ENCODE measurements around the gene MYL2. TPM values are rescaled to one million over a fixed set of nuclear protein-coding genes. Genes with fewer than 3 reads are reported as not detected.

The MYL2 gene
- total and polyA plus RNA-seq, 2 donors (not counting 1 experiment from before 2014, with no cell fraction given): 0.18 to 0.39 TPM

GRCh38 chr12:110919720-110920119 is 659 bp downstream of the MYL2 start:
- H3K4me2 ChIP-seq (replicated peaks; ENCODE audit: low read depth, low read length, poor library complexity, severe bottlenecking): no peak overlapping the region
- no peaks in the 10 kb centered on the region for H3K79me2 ChIP-seq (ENCODE audit: control insufficient read depth, insufficient read depth, low read length)
- DNase-seq (no peak), ATAC-seq (ENCODE audit: low read depth) (no peak)
- POLR2A ChIA-PET: no interaction called here
- Mint-ChIP-seq H3K27ac (no peak overlapping the region), H3K4me3 (no peak overlapping the region), H3K9me3 (ENCODE audit: insufficient read depth) (no peaks in the 10 kb centered on the region), H3K4me1 (peaks cover 11% of the 10 kb centered on the region), H3K27me3 (peaks cover 14% of the 10 kb centered on the region)
- H3K27ac ChIP-seq (ENCODE audit: low read length in 2 of 2): no peak overlapping the region
- CTCF ChIA-PET: no interaction called here
- H3K4me1 ChIP-seq (ENCODE audit: control insufficient read depth in 2 of 2, insufficient read depth in 2 of 2, low read length in 2 of 2): peaks cover under 1 to 3% of the 10 kb centered on the region in 2 donors
- no peak overlapping the region for H3K9ac ChIP-seq (ENCODE audit: low read length)
- TF ChIP-seq EZH2 (IDR thresholded peaks at IDR 0.05; ENCODE audit: borderline replicate concordance, insufficient read depth, low read depth, low read length, poor library complexity, severe bottlenecking) (no peak), CTCF (IDR thresholded peaks at IDR 0.05) (no peak)
- H3K36me3 ChIP-seq (replicated peaks in 1 of 2; ENCODE audit: control extremely low read depth in 1 of 2, control insufficient read depth in 1 of 2, extremely low read depth in 1 of 2, insufficient read depth in 2 of 2, low read length in 1 of 2): no peaks in the 10 kb centered on the region
- intact Hi-C loops (cut with micrococcal nuclease): no loop called here
- WGBS (ENCODE audit: insufficient coverage): 95% methylated on average over 4 of the region's 5 CpGs
- peaks cover 0 to 2% (median 0%) of the 10 kb centered on the region in 4 experiments for H3K27me3 ChIP-seq (replicated peaks in 1 of 4; ENCODE audit: control extremely low read depth in 1 of 4, control insufficient read depth in 3 of 4, insufficient read depth in 4 of 4, low read length in 3 of 4)
- no peak overlapping the region for H2AFZ ChIP-seq (ENCODE audit: insufficient read depth, low read depth, low read length, poor library complexity, severe bottlenecking)
- H3K4me3 ChIP-seq (ENCODE audit: control extremely low read depth in 1 of 5, extremely low read depth in 1 of 5, insufficient read depth in 1 of 5, low read depth in 2 of 5, low read length in 4 of 5): no peak overlapping the region
- no peaks in the 10 kb centered on the region for H4K20me1 ChIP-seq (ENCODE audit: control insufficient read depth, insufficient read depth, low read length, poor library complexity, severe bottlenecking)
- H3K9me3 ChIP-seq (ENCODE audit: control extremely low read depth in 1 of 3, control insufficient read depth in 2 of 3, insufficient read depth in 1 of 3, low read length in 2 of 3): no peaks in the 10 kb centered on the region

GRCh38 chr12:110917961-110918360 is 2.4 kb downstream of the MYL2 start:
- Mint-ChIP-seq H3K4me1 (peaks cover 26% of the 10 kb centered on the region), H3K27ac (no peak overlapping the region), H3K9me3 (ENCODE audit: insufficient read depth) (no peaks in the 10 kb centered on the region), H3K27me3 (peaks cover 8% of the 10 kb centered on the region), H3K4me3 (no peak overlapping the region)
- H4K20me1 ChIP-seq (ENCODE audit: control insufficient read depth, insufficient read depth, low read length, poor library complexity, severe bottlenecking): no peaks in the 10 kb centered on the region
- ChIA-PET CTCF (no interaction called here), POLR2A (no interaction called here)
- intact Hi-C loops (cut with micrococcal nuclease): no loop called here
- peaks cover 18 to 21% of the 10 kb centered on the region in 2 donors for H3K4me1 ChIP-seq (ENCODE audit: control insufficient read depth in 2 of 2, insufficient read depth in 2 of 2, low read length in 2 of 2)
- no peak overlapping the region for H3K4me3 ChIP-seq (ENCODE audit: control extremely low read depth in 1 of 5, extremely low read depth in 1 of 5, insufficient read depth in 1 of 5, low read depth in 2 of 5, low read length in 4 of 5)
- H3K36me3 ChIP-seq (replicated peaks in 1 of 2; ENCODE audit: control extremely low read depth in 1 of 2, control insufficient read depth in 1 of 2, extremely low read depth in 1 of 2, insufficient read depth in 2 of 2, low read length in 1 of 2): no peaks in the 10 kb centered on the region
- ATAC-seq (ENCODE audit: low read depth) (no peak), DNase-seq (no peak)
- H3K9ac ChIP-seq (ENCODE audit: low read length): no peak overlapping the region
- peaks cover 0 to 2% (median 0%) of the 10 kb centered on the region in 4 experiments for H3K27me3 ChIP-seq (replicated peaks in 1 of 4; ENCODE audit: control extremely low read depth in 1 of 4, control insufficient read depth in 3 of 4, insufficient read depth in 4 of 4, low read length in 3 of 4)
- WGBS (ENCODE audit: insufficient coverage): 94% methylated on average over 6 of the region's 7 CpGs
- TF ChIP-seq EZH2 (IDR thresholded peaks at IDR 0.05; ENCODE audit: borderline replicate concordance, insufficient read depth, low read depth, low read length, poor library complexity, severe bottlenecking): no peak
- H3K9me3 ChIP-seq (ENCODE audit: control extremely low read depth in 1 of 3, control insufficient read depth in 2 of 3, insufficient read depth in 1 of 3, low read length in 2 of 3): no peaks in the 10 kb centered on the region
- H3K27ac ChIP-seq (ENCODE audit: low read length in 2 of 2): no peak overlapping the region
- no peaks in the 10 kb centered on the region for H3K79me2 ChIP-seq (ENCODE audit: control insufficient read depth, insufficient read depth, low read length)
- H2AFZ ChIP-seq (ENCODE audit: insufficient read depth, low read depth, low read length, poor library complexity, severe bottlenecking): no peak overlapping the region
- H3K4me2 ChIP-seq (replicated peaks; ENCODE audit: low read depth, low read length, poor library complexity, severe bottlenecking): no peak overlapping the region

Measured in B cell (primary cell).